Astrocyte of the hippocampus (primary cell): Measurements from ENCODE around the gene TXNL4A.
A peak's percentile ranks its signal among the peaks of the same experiment; 100 is the strongest.
"Not testable (repeated sequence)": the region's sequence is repeated elsewhere in the genome, so short reads cannot be mapped to it uniquely, and the experiment has no call there.

ENCODE experiments used
- DNase-seq: peaks from one replicate; pipeline ENCODE4 v3.0.0; 2011; ENCODE audit warnings: low read depth, low spot score

TXNL4A gene

DNA sequence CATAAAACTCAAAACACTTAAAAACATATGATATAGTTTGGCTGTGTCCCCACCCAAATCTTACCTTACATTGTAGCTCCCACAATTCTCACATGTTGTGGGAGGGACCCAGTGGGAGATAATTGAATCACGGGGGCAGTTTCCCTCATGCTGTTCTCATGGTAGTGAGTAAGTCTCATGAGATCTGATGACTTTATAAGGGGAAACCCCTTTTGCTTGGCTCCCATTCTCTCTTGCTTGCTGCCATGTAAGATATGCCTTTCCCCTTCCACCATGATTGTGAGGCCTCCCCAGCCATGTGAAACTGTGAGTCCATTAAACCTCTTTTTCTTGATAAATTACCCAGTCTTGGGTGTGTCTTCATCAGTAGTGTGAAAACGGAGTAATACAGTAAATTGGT, 11.3 kb upstream of the TXNL4A start:
- not testable (repeated sequence) for DNase-seq

DNA sequence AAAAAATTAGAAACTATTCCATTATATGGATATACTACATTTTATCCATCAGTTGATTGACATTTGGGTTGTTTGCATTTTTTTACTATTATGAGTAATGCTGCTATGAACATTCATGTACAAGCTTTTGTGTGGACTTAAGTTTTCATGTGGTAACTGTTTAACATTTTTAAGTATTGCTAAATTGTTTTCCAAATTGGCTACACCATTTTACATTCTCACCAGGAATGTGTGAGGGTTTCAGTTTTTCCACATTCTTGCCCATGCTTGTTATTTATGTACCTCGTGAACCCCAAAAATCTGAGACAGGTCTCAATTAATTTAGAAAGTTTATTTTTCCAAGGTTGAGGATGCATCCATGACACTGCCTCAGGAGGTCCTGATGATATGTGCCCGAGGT, 3.1 kb upstream of the TXNL4A start:
- DNase-seq = no peak

DNA sequence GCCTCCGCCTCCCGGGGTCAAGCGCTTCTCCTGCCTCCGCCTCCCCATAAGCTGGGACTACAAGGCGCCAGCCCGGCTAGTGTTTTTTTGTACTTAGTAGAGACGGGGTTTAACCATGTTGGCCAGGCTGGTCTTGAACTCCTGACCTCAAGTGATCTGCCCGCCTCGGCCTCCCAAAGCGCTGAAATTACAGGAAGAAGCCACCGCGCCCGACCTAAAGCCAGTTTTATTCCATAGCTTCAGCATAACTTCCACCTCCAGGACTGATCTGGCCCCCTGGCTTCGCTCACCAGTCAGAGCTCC, 783 bp upstream of the TXNL4A start:
- no peak for DNase-seq

DNA sequence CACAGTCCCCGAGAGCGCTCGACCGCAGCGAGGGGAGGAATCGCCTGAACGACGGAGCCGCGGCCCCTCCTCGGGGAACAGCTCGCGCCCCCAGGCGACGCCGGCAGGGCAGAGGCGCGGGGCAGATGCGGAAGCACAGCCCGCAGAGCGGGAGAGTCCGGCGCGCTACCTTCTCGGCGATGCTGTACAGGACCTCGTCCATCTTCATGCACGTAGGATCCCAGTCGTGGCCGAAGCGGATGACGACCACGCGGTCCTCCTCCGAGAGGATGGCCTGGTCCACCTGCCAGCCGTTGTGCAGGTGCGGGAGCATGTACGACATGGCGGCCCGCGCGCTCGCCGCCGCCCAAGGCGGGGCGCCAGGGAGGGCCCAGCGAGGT, 302 bp downstream of the TXNL4A start:
- peak; percentile 71 for DNase-seq

DNA sequence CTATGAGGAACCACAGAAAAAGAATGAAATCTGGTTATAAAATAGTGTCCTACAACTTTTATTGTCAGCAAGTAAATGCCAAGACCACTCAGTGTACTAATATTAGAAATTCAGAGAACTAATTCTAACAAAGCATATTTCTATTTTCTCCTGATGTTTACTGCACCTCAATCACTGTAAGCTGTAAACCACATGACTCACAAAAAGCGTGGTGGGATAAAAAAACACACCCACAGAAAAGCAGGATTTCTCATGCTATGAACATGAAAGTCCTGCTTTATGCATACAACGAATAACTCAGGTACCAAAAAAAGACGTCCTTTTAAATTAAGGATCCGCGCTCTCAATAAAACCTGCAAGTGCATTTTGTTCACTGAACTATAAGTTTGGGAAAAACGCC, 797 bp downstream of the TXNL4A start:
- DNase-seq = no peak

DNA sequence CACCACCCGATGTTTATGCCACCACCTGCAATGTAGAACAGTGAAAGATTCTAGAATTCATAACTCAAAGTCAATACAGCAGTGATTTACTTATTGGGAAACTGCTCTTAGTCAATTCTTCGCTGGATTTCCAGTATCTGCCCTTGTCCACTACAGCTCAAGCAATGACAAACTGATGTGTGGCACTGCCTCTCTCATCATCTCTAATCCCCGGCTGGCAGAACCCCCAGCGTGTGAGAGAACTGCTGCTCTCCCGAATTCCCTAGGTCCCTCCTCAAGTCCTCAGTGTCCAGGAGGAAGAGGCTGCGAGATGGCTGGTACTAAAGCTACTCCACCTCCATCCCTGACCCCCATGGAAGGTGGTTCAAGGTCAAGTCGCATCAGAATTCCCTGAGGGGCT, 1.6 kb downstream of the TXNL4A start:
- no peak for DNase-seq

DNA sequence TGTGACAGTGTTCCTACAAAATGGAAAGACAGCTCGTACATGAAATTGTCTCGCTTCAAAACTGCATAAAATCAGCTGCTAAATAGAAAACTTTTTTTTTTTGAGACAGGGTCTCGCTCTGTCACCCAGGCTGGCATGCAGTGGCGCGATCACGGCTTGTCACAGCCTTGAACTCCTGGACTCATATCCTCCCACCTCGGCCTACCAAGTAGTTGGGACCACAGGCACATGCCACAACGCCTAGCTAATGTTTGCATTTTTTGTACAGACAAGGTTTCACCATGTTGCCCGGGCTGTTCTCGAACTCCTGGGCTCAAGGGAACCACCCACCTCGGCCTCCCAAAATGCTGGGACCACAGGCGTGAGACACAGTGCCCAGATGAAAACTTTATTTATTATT, 3.2 kb downstream of the TXNL4A start:
- DNase-seq = no peak

DNA sequence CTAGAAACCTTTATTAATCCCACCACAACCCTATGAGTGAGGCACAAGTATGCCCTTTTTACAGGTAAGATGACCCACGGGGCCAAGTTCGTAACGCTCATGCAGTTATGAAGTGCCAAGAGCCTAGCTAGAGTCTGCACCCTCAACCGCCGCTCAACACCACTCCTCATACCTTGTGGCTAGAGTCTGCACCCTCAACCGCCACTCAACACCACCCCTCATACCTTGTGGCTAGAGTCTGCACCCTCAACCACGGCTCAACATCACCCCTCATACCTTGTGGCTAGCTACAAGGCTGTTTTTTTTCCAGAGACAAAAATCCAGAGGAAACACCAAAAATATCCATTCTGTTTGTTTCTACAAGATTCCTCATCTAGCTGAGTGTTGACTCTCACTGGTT, 4.6 kb downstream of the TXNL4A start:
- peak; percentile 53 for DNase-seq

DNA sequence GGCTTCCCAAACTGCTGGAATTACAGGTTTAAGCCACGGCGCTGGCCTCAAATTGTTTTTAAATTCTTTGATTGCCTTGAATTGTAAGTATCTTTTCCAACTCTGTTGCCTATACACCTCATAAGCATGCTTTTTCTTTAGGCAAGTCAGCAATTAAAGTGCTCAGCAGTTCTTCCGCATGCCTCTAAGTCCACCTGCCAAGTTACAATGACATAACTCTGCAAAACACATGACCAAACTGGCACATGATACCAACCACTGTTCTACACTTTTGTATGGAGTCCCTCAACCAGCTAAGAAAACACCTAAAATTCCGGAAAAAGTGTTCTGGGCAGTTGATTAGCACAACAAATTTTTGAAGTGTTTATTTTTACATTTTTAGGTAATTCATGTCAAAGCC, 5.1 kb downstream of the TXNL4A start:
- no peak for DNase-seq

DNA sequence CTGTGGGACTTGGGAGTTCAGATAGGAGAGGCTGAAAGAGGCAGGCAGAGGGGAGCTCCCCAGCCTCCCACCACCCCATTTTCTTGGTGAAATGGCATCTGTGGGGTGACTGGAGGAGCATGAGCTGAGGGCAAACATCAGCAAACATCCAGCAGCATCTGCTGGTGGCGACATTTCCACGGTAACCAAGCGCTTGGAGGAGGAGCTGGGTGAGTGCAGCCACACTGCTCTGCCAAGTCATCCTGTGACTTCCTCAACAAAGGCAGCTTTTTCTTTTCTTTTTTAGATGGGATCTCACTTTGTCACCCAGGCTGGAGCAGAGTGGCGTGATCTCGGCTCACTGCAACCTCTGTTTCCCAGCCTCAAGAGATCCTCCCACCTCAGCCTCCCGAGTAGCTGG, 5.6 kb downstream of the TXNL4A start:
- no peak for DNase-seq

DNA sequence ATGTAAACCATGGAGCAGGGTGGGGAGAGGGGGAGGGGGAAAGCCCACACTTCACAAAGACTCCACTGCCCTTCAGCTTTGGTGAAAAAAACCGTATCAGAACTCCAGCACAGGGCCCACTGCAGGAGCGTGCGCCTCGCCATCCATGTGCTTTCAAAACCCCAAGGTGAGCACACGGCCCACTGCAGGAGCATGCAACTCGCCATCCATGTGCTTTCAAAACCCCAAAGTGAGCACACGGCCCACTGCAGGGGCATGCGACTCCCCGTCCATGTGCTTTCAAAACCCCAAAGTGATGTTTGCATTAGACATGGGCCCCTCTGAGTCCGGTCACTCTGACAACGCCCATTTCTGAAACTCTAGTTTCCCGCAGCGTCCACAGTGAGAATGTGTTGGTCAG, 7.8 kb downstream of the TXNL4A start:
- no peak for DNase-seq

DNA sequence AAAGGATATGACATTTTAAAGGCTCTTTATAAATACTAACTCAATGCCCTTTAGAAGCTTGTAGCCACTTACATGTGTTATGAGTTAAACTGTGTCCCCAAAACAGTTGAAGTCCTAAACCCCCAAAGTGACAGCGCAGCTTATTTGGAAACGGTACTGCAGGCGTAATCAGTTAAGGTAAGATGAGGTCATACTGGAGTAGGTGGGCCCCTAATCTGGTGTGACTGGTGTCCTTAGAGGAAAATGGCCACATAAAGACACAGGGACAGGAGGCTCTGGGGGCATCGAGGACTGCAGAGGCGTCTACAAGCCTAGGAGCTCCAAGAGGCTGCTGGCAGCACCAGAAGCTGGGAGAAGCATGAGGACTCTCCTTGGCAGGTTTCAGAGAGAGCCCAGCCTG, 8.5 kb downstream of the TXNL4A start:
- no peak for DNase-seq

DNA sequence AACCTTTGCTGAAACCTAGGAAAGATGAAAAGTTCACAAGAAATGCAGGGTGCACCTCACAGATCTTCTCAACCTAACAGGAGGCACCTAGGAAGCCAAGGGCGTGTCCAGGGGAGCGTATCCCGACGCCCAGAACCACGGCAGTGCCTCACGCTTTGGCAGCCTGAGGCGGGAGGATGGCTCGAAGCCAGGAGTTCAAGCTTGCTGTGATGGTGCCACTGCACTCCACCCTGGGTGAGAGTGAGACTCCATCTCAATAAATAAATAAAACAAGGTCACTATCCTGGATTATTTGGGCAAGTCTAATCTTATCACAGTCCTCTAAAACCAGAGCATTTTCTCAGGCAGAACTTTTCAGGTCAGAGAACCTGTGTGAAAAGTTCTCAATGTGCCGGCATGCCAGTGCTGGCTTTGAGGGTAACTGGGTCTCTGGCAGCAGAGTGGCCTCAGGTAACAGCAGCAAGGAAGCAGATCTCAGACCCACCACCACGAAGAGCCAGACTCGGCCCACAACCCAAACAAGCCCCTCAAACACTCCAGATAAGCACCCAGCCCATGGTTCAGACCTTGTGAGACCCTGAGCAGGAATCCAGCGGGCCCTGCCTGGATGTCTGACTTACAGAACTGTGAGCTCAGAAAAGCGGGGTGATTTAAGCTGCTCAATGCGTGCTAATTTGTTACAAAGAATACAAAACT, 12.2 kb downstream of the TXNL4A start:
- DNase-seq = no peak

DNA sequence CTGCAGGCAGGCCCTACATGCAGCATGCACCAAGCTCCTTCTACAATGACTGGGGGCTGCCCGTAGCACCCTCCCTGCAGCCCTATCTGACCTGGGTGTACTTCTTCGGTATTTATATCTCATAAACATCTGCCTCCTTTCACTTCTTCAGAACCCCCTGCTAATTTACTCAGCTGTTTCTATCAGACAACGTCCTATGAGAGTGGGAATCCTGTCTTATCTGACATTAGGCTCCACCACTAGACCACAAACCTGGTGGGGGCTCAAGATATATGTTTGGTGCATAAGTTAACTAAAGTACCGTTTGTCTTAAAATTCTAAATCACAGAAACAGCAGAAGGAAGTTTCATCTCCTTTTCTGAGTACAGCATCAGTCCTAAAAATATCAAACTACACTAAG, 13.3 kb downstream of the TXNL4A start:
- no peak for DNase-seq

DNA sequence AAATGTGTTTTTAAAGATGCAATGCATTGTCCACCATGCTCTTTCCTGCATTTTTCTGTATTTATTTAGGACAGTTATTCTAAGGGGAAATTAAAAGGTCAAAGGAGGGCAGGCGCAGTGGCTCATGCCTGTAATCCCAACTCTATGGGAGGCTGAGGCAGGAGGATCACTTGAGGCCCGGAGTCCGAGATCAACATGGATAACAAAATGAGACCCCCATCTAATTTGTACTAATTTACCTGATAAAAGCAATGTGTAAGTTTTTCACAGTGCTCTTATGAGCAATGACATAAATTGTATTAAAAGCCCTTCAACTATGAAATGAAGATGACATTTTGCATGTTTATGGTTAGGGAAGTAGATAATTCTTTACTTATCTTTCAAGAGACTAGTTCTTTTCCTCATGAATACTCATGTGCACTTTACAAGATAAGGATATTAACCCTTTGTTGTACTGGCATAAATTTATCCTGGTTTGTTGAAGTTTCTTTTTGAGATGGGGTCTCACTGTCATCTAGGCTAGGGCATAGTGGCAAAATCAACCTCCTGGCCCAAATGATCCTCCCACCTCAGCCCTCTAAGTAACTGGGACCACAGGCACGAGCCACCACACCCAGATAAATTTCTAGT, 14.2 kb downstream of the TXNL4A start:
- no peak for DNase-seq

DNA sequence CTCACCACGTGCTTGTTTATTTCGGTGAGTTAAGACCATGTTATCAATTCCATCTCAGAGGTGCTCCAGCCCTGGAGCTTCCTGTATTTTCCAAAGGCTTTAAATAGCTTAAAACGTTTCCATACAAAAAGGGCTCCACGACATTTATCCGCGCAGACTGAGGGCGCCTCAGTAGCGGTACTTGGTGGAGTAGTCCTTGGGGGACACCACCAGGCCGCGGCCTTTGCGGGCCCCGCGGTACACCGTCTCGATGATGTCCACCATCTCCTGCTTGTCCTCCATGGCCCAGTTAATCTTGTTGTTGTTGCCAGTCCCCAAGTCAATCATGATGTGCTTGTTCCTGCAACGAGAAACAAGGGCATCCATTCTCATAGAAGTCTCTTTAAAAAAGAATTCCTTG, 14.8 kb downstream of the TXNL4A start:
- DNase-seq = no peak

DNA sequence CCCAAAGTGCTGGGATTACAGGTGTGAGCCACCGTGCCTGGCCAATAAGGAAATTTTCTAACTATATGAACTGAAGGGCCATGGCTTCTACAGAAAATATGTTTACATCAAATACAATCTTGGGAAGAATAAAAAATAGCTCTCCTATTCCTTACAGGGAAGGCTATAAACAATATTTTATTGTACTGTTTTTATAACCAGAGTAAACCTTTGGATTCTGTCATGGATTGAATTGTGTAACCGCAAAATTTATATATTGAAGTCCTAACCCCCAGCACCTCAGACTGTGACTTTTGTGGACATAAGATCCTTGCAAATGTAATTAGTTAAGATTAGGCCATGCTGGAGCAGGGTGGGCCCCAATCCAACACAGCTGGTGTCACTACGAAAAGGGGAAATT, 15.6 kb downstream of the TXNL4A start:
- no peak for DNase-seq

DNA sequence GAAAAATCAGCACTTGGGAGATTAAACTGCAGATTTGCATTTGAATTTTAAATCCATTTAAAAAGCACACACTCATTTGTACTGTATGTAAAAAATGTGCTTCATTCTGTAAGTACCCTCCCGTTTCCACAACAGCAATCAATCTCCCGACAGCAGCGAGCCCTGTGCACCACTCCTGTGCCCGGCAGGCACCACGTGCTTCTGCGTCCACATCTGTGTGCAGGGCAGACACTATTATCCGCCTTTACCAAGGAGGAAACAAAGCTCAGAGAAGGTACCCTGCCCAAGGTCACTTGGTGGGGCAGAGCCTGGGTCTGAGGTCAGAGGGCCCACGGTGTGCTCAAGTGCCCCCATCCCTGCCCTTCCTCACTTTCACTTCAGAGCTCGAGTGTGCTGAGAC, 16.4 kb downstream of the TXNL4A start:
- DNase-seq = no peak

DNA sequence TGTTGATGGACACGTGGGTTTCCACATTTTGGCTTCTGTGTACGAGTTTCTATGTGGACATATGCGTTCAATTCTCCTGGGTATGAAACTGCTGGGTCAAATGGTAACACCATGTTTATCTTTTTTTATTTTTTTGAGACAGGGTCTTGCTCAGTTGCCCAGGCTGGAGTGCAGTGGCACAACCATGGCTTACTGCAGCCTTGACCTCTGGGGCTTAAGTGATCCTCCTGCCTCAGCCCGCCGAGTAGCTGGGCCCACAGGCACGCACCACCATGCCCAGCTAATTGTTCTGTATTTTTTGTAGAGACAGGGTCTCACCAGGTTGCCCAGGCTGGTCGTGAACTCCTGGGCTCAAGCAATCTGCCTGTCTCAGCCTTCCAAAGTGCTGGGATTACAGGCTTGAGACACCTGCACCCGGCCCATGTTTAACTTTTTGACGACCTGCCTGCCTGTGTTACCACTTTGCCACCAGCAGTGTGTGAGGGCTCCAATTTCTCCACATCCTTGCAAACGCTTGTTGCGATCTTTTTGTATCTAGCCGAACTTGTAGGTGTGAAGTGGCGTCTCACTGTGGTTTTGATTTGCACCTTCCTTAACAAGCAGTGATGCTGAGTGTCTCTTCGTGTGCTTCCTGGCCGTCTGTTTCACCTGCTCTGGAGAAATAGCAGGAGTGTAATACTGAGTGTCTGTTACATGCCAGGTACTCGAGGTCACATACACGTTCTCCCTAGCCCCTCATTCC, 17.0 kb downstream of the TXNL4A start:
- no peak for DNase-seq

DNA sequence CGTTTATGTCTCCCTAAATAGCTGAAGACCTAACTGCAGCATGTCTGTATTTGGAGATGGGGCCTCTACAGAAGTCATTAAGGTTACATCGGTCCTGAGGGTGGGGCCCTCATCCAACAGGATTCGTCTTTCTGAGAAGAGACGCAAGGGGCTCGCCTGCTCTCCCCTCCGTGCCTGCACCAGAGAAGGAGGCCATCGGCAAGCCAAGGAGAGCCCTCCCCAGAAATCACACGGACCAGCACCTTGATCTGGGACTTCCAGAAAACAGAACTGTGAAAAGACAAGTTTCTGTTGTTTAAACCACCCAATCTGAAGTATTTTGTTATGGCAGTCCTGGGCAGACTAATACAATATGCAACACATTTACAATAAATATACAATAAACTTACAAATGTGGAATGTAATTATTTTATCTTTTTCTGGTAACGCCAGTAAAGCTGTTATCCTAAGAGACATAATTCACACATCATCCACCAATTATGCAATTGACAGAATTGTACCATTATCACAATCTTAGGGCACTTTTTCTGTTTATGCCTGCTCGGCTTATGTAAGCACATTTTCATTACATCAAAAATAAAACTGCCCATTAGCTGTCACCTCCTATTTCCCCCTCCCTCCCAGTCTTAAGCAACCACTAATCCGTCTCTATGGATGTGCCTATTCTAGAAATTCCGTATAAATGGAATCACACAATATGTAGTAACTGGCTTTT, 17.8 kb downstream of the TXNL4A start:
- no peak for DNase-seq

DNA sequence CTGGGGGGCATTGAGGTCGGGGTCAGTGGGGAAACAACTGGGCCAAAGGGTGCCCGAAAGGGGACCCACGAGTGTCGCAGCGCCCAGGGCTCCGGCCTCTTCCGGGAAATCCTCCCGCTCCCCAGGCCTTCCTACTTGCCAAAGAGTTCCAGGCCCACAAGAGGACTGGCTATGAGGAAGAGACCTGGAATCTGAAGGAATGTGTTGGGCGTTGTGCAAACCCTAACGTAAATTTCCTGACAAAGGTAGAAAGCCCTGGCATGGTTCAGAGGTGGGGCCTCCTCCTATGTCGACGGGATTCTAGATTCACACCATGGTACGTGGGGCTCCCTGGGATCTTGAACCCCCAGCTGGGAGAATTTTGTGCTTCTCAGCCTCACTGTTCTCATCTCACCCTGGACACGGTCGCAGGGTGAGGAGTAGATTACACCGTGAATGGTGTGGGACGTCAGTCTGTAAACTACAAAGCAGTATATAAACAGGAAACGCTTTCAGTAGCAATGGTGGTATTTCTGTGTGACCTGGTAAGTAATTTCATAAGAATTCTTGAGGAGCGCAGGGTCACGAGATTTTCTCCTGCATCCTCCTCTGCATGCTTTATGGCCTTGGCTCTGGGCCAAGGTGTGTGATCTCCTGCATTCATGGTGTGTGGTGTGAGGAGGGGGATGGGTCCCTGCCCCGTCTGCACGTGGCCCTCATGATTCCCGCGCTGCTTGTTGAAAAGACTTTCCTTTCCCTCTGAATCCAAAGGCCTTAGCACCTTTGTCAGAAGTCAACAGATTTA, 23.1 kb downstream of the TXNL4A start:
- DNase-seq = peak; percentile 63
